ENCODE measurements around the gene KDM2A.

GRCh38 chr11:67230886-67231285, 111.8 kb downstream of the KDM2A start:
- TF ChIP-seq EZH2phosphoT487 (IDR thresholded peaks at IDR 0.05; ENCODE audit: borderline replicate concordance), result no peak
- TF ChIP-seq CTCF (conservative IDR thresholded peaks at IDR 0.05; ENCODE audit: low read length), result no peak
